ENCODE measurements around the gene XRCC6. TPM values are rescaled to one million over a fixed set of nuclear protein-coding genes. Genes with fewer than 3 reads are reported as not detected.

XRCC6 gene
- total and polyA plus RNA-seq, 9 of the 15 experiments (the other 6 are each of a cell fraction or from before 2014, with no cell fraction given): 151 to 440 (median 318) TPM

GRCh38 chr22:41638748-41639147 is 17.7 kb downstream of the XRCC6 start:
- TF ChIP-seq SMAD2 (IDR thresholded peaks at IDR 0.05; ENCODE audit: low read depth, low read length): no peak
- no peak for TF ChIP-seq ADNP (tag; IDR thresholded peaks at IDR 0.05)
- no peak for TF ChIP-seq CREB3L1 (IDR thresholded peaks at IDR 0.05; ENCODE audit: borderline replicate concordance, low read depth)
- no peak for TF ChIP-seq GABPA (tag; conservative IDR thresholded peaks at IDR 0.05; ENCODE audit: low read depth)
- TF ChIP-seq DNMT1 (IDR thresholded peaks at IDR 0.05): no peak
- no peak for TF ChIP-seq ZC3H4 (CRISPR knock-in tag; IDR thresholded peaks at IDR 0.05; ENCODE audit: borderline replicate concordance)
- TF ChIP-seq ZNF778 (CRISPR knock-in tag; IDR thresholded peaks at IDR 0.05): no peak
- no peak for TF ChIP-seq ZNF518B (CRISPR knock-in tag; IDR thresholded peaks at IDR 0.05)
- no peak for TF ChIP-seq ZFPM2 (CRISPR knock-in tag; IDR thresholded peaks at IDR 0.05)
- no peak for TF ChIP-seq TGIF2 (CRISPR knock-in tag; IDR thresholded peaks at IDR 0.05)
- no peak for TF ChIP-seq HDGF (IDR thresholded peaks at IDR 0.05)
- TF ChIP-seq TAF7 (tag; IDR thresholded peaks at IDR 0.05): no peak
- TF ChIP-seq ZNF76 (CRISPR knock-in tag; IDR thresholded peaks at IDR 0.05; ENCODE audit: borderline replicate concordance): no peak
- H3K27ac ChIP-seq (ENCODE audit: extremely low read depth, low read depth, low read length): no peak overlapping the region
- ChIA-PET CTCF (ENCODE audit: low intra/inter-chr PET ratio) (no interaction called here), POLR2A (interaction anchor here (1.4 kb wide), 2 partner anchors 8 to 12 kb away, joined by 3 to 4 read pairs; no protein-coding TSS in a partner anchor)
- in situ Hi-C loops (cut with MboI) (no loop called here), intact Hi-C loops (cut with micrococcal nuclease) (no loop called here)
- BruUV-seq (replicated peaks): no TSS peak
- peaks cover 8% of the 10 kb centered on the region for H3K79me2 ChIP-seq (ENCODE audit: control insufficient read depth, insufficient read depth, low read length)
- no peaks in the 10 kb centered on the region for H3K9me3 ChIP-seq (replicated peaks; ENCODE audit: control insufficient read depth, insufficient read depth, low read depth, low read length)
- WGBS (ENCODE audit: insufficient coverage, low coverage, missing lambda C conversion rate): 71% methylated on average over 4 of the region's 5 CpGs
- no peak overlapping the region for H3K4me3 ChIP-seq
- no peaks in the 10 kb centered on the region for H3K27me3 ChIP-seq (ENCODE audit: control insufficient read depth in 2 of 2, insufficient read depth in 2 of 2, low read length in 2 of 2)
- H4K20me1 ChIP-seq (replicated peaks; ENCODE audit: control insufficient read depth, insufficient read depth, low read length): no peaks in the 10 kb centered on the region
- H3K9me1 ChIP-seq (ENCODE audit: control insufficient read depth, insufficient read depth, low read length): no peaks in the 10 kb centered on the region
- ATAC-seq (no peak), FAIRE-seq (no peak), DNase-seq (ENCODE audit: extremely low read depth in 1 of 4, low spot score in 3 of 4) (no peak)
- H3K4me2 ChIP-seq (ENCODE audit: insufficient read depth, low read length): no peak overlapping the region
- no peak overlapping the region for H3K9ac ChIP-seq (ENCODE audit: insufficient read depth in 1 of 2, low read depth in 2 of 2, low read length in 2 of 2)
- H3K4me1 ChIP-seq (replicated peaks in 1 of 2; ENCODE audit: control insufficient read depth in 2 of 2, insufficient read depth in 2 of 2, low read length in 2 of 2): no peaks in the 10 kb centered on the region
- peaks cover 84% of the 10 kb centered on the region for H3K36me3 ChIP-seq (ENCODE audit: control insufficient read depth, insufficient read depth, low read length)
- H2AFZ ChIP-seq (ENCODE audit: low read depth, low read length): no peak overlapping the region

All from K562 (cell line).